ENCODE results near the gene ZSCAN5B.
A peak's percentile ranks its signal among the peaks of the same experiment; 100 is the strongest.

The ZSCAN5B gene

GRCh38 chr19:56141417-56141993, 56.1 kb downstream of the ZSCAN5B start:
- DNase-seq (ENCODE audit: low read depth), result peak; percentile 26
- TF ChIP-seq CTCF (IDR thresholded peaks at IDR 0.05; ENCODE audit: low read depth, low read length), result no peak
- TF ChIP-seq POLR2A (IDR thresholded peaks at IDR 0.05; ENCODE audit: extremely low read depth, insufficient read length), result no peak
- TF ChIP-seq MAX (IDR thresholded peaks at IDR 0.05; ENCODE audit: low read depth, low read length), result no peak
- TF ChIP-seq MYC (IDR thresholded peaks at IDR 0.05; ENCODE audit: low read depth, low read length), result no peak
- peak overlapping the region; percentile 68 for H3K4me3 ChIP-seq (ENCODE audit: low read depth, low read length)

- peak; percentile 45 for TF ChIP-seq MYC (IDR thresholded peaks at IDR 0.05; ENCODE audit: low read depth, low read length)
- TF ChIP-seq POLR2A (IDR thresholded peaks at IDR 0.05; ENCODE audit: extremely low read depth, insufficient read length), result no peak
- no peak for TF ChIP-seq MAX (IDR thresholded peaks at IDR 0.05; ENCODE audit: low read depth, low read length)
- no peak for TF ChIP-seq CTCF (IDR thresholded peaks at IDR 0.05; ENCODE audit: low read depth, low read length)
- peak within 1 kb of the TSS; percentile 68 for H3K4me3 ChIP-seq (ENCODE audit: low read depth, low read length)
Measured at GRCh38 chr19:56140583-56141416, 56.8 kb downstream of the ZSCAN5B start, which contains the start of gene ZNF444. Gene ZNF444 (plus strand): TSS chr19:56141287. CDS start chr19:56146912, 5,625 bp downstream.

GRCh38 chr19:56139847-56140582, 57.6 kb downstream of the ZSCAN5B start:
- DNase-seq (ENCODE audit: low read depth), result peak; percentile 14
- TF ChIP-seq MYC (IDR thresholded peaks at IDR 0.05; ENCODE audit: low read depth, low read length) (no peak), POLR2A (IDR thresholded peaks at IDR 0.05; ENCODE audit: extremely low read depth, insufficient read length) (no peak), CTCF (IDR thresholded peaks at IDR 0.05; ENCODE audit: low read depth, low read length) (no peak)

More at GRCh38 chr19:56140583-56141416, 56.8 kb downstream of the ZSCAN5B start, which contains the start of gene ZNF444:
- peak; percentile 95 for DNase-seq (ENCODE audit: low read depth)

More at GRCh38 chr19:56139847-56140582, 57.6 kb downstream of the ZSCAN5B start:
- peak overlapping the region; percentile 68 for H3K4me3 ChIP-seq (ENCODE audit: low read depth, low read length)

All from NB4 (cell line).